SK-N-SH (cell line): ENCODE measurements around the gene RBMS1. TPM values are rescaled to one million over a fixed set of nuclear protein-coding genes. Genes with fewer than 3 reads are reported as not detected.

Experiments used
- CHD2 ChIP-seq: fragments of 150-350 bp; IDR thresholded peaks from 2 replicates; pipeline ENCODE4 v1.6.1; 2018; ENCODE audit warnings: low read length; ENCODE audit not compliant: partially characterized antibody
- ELF1 ChIP-seq: IDR thresholded peaks from 2 replicates; pipeline ENCODE4 v1.4.0; 2012
- EP300 ChIP-seq, 2 experiments: IDR thresholded peaks; 2 replicates each; pipeline versions ENCODE4 v1.4.0 to v1.6.1; 2012; ENCODE audit warnings: borderline replicate concordance in 1 of 2, low read depth in 1 of 2, low read length in 1 of 2
- FOSL2 ChIP-seq: IDR thresholded peaks from 2 replicates; pipeline ENCODE4 v1.4.0; 2012; ENCODE audit warnings: low read depth, mild to moderate bottlenecking, moderate library complexity, borderline replicate concordance
- FOXJ3 ChIP-seq: sonication (generic); formaldehyde crosslinking; IDR thresholded peaks from 2 replicates; pipeline ENCODE4 v1.5.1; 2020; ENCODE audit warnings: mild to moderate bottlenecking, missing genetic modification reagents
- FOXM1 ChIP-seq: IDR thresholded peaks from 2 replicates; pipeline ENCODE4 v1.4.0; 2012; ENCODE audit warnings: low read depth, mild to moderate bottlenecking
- GABPA ChIP-seq: IDR thresholded peaks from 2 replicates; pipeline ENCODE4 v1.4.0; 2012; ENCODE audit warnings: low read depth, mild to moderate bottlenecking
- GATA2 ChIP-seq: sonication (generic); formaldehyde crosslinking; IDR thresholded peaks from 2 replicates; pipeline ENCODE4 v1.5.0; 2020; ENCODE audit warnings: mild to moderate bottlenecking, missing genetic modification reagents
- JUND ChIP-seq: IDR thresholded peaks from 2 replicates; pipeline ENCODE4 v1.4.0; 2012
- MXI1 ChIP-seq: IDR thresholded peaks from 2 replicates; pipeline ENCODE4 v1.6.1; 2012; ENCODE audit warnings: mild to moderate bottlenecking, low read depth, low read length, improper control_type of control experiment
- NFIC ChIP-seq: IDR thresholded peaks from 2 replicates; pipeline ENCODE4 v1.4.0; 2012; ENCODE audit warnings: borderline replicate concordance
- RAD21 ChIP-seq: IDR thresholded peaks from 2 replicates; pipeline ENCODE4 v1.6.1; 2012; ENCODE audit warnings: mild to moderate bottlenecking, low read length
- RCOR1 ChIP-seq: fragments of 150-350 bp; IDR thresholded peaks from 2 replicates; pipeline ENCODE4 v1.6.1; 2017; ENCODE audit warnings: antibody characterized with exemption, low read length
- RXRA ChIP-seq: IDR thresholded peaks from 2 replicates; pipeline ENCODE4 v1.4.0; 2012; ENCODE audit warnings: low read depth, mild to moderate bottlenecking, borderline replicate concordance
- SIN3A ChIP-seq: IDR thresholded peaks from 2 replicates; pipeline ENCODE4 v1.6.1; 2012; ENCODE audit warnings: low read depth, mild to moderate bottlenecking, low read length, moderate library complexity, borderline replicate concordance
- SMC3 ChIP-seq: IDR thresholded peaks from 2 replicates; pipeline ENCODE4 v1.6.1; 2012; ENCODE audit warnings: low read depth, low read length, improper control_type of control experiment
- TAF1 ChIP-seq: IDR thresholded peaks from 2 replicates; pipeline ENCODE4 v1.6.1; 2012; ENCODE audit warnings: low read depth, mild to moderate bottlenecking, low read length, moderate library complexity, borderline replicate concordance
- TCF12 ChIP-seq: IDR thresholded peaks from 2 replicates; pipeline ENCODE4 v1.4.0; 2012
- TEAD4 ChIP-seq: IDR thresholded peaks from 2 replicates; pipeline ENCODE4 v1.4.0; 2012; ENCODE audit warnings: mild to moderate bottlenecking, borderline replicate concordance; ENCODE audit not compliant: insufficient read depth
- YY1 ChIP-seq: IDR thresholded peaks from 2 replicates; pipeline ENCODE4 v1.4.0; 2012; ENCODE audit warnings: low read depth, mild to moderate bottlenecking
- polyA plus RNA-seq, 3 experiments: library from polyadenylated mRNA; depleted of rRNA; stranded (reverse); fragments of >200 nt; gene quantifications; 2 replicates each; pipeline ENCODE4 v1.2.3, GENCODE V29; 2012
- TF ChIP-seq, protein P1 (sequence below): fragments of 200-600 bp; sonication (generic); IDR thresholded peaks from 2 replicates; pipeline ENCODE4 v1.6.1; 2017; ENCODE audit warnings: antibody characterized with exemption, mild to moderate bottlenecking, moderate library complexity
- TF ChIP-seq, protein P2 (sequence below): IDR thresholded peaks from 2 replicates; pipeline ENCODE4; 2012
- TF ChIP-seq, protein P3 (sequence below): fragments of 150-350 bp; IDR thresholded peaks from 2 replicates; pipeline ENCODE4 v1.6.1; 2016; ENCODE audit warnings: mild to moderate bottlenecking, low read depth, low read length

The RBMS1 gene
- polyA plus RNA-seq, 1 of the 3 experiments (the other 2 are of a cell fraction) = 56.5 TPM

DNA sequence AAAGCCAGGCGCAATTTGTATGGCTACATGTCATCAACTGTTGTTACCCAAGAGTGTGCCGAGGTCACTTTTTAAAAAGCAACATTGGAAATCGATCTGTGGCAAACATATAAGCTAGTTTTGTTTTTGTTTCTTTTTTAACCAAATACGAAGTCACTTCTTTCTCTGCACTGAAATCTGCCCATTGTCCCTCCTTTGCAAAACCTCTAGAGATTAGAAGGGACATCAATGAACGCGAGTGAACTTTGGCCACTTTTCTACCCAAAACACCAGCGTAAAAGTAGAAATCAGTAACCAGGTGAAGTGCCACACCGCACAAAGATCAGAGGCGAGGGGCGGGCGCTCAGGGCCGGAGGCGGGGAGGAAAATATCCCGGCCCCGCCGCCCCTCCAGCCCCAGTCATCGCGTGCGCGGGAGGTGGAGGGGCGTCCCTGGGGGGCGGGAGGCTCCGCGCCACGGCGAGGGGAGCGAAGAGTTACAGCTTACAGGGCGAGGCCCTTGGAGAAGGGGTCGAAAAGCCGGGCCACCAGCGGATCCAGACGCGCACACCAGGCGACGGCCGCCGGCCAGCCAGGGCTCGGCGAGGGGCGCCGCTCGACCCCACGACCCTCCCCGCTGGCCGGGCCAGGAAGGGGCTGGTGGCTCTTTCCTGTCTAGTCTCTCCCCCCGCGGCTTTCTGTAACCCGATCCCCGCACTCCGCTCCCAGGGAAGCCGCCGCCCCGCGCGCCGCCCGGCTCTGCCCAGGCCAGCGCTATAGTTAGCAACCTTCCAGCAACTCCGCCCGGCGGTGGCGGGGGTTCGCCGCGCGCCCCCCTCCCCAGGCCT lies 993 bp downstream of the RBMS1 start (continued):
- TF ChIP-seq, protein P1, sequence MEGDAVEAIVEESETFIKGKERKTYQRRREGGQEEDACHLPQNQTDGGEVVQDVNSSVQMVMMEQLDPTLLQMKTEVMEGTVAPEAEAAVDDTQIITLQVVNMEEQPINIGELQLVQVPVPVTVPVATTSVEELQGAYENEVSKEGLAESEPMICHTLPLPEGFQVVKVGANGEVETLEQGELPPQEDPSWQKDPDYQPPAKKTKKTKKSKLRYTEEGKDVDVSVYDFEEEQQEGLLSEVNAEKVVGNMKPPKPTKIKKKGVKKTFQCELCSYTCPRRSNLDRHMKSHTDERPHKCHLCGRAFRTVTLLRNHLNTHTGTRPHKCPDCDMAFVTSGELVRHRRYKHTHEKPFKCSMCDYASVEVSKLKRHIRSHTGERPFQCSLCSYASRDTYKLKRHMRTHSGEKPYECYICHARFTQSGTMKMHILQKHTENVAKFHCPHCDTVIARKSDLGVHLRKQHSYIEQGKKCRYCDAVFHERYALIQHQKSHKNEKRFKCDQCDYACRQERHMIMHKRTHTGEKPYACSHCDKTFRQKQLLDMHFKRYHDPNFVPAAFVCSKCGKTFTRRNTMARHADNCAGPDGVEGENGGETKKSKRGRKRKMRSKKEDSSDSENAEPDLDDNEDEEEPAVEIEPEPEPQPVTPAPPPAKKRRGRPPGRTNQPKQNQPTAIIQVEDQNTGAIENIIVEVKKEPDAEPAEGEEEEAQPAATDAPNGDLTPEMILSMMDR = no peak
- no peak; the same call in 1 of the 2 replicates for TF ChIP-seq TCF12
- TF ChIP-seq FOSL2 = no peak
- no peak for TF ChIP-seq FOXM1
- peak; percentile 59; the same call in 1 of the 2 replicates for TF ChIP-seq SIN3A
- no peak for TF ChIP-seq SMC3
- TF ChIP-seq, protein P2, sequence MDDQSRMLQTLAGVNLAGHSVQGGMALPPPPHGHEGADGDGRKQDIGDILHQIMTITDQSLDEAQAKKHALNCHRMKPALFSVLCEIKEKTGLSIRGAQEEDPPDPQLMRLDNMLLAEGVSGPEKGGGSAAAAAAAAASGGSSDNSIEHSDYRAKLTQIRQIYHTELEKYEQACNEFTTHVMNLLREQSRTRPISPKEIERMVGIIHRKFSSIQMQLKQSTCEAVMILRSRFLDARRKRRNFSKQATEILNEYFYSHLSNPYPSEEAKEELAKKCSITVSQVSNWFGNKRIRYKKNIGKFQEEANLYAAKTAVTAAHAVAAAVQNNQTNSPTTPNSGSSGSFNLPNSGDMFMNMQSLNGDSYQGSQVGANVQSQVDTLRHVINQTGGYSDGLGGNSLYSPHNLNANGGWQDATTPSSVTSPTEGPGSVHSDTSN = no peak
- TF ChIP-seq TAF1 = peak; percentile 37; the same call in 1 of the 2 replicates
- TF ChIP-seq YY1 = no peak; the same call in 1 of the 2 replicates
- no peak for TF ChIP-seq JUND
- no peak; the same call in 1 of the 2 replicates for TF ChIP-seq RAD21
- TF ChIP-seq, protein P3, sequence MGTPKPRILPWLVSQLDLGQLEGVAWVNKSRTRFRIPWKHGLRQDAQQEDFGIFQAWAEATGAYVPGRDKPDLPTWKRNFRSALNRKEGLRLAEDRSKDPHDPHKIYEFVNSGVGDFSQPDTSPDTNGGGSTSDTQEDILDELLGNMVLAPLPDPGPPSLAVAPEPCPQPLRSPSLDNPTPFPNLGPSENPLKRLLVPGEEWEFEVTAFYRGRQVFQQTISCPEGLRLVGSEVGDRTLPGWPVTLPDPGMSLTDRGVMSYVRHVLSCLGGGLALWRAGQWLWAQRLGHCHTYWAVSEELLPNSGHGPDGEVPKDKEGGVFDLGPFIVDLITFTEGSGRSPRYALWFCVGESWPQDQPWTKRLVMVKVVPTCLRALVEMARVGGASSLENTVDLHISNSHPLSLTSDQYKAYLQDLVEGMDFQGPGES = no peak
- TF ChIP-seq FOXJ3 (CRISPR knock-in tag) = no peak
- TF ChIP-seq CHD2 = peak; percentile 71
- no peak for TF ChIP-seq TEAD4
- no peak for TF ChIP-seq GABPA
- TF ChIP-seq GATA2 = no peak
- peak; percentile 69; the same call in 1 of the 2 replicates for TF ChIP-seq RXRA
- TF ChIP-seq MXI1 = peak; percentile 44
- no peak for TF ChIP-seq ELF1
- no peak for TF ChIP-seq RCOR1
- TF ChIP-seq NFIC = no peak
- TF ChIP-seq EP300 (IDR thresholded peaks at IDR 0.05; ENCODE audit: borderline replicate concordance in 1 of 2, low read depth in 1 of 2, low read length in 1 of 2) = peak in 1 of 2 experiments; percentile 17; a peak in 1 of 4 replicates
